Panc1 (cell line): ENCODE results near the gene ARL8A.

Source experiments
- SIN3A ChIP-seq: IDR thresholded peaks from 2 replicates; pipeline ENCODE4 v1.6.1; 2012; ENCODE audit warnings: low read depth, mild to moderate bottlenecking, low read length, moderate library complexity, borderline replicate concordance; ENCODE audit not compliant: insufficient read depth
- TF ChIP-seq, protein P1 (sequence below): fragments of 450-650 bp; IDR thresholded peaks from 2 replicates; pipeline ENCODE4 v1.5.1; 2017; ENCODE audit warnings: mild to moderate bottlenecking

DNA sequence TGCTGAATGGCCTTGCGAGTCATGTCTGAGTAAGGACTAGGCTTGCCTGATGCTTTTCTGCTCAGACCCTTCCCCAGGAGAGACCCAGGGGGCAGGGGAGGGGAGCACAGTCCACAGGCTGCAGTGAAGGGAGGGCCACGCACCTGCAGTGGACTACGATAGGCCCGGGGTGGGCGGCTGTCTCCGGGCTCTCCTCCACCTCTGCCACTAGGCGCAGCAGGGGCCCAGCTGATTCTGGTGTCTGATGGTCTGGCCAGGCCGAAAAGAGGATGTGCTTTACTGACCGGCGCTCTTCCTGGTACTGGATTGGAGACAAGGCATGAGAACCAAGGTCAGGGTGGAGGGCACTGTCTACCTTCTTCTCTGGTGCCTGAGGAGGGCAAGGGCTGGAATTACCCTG, 7.9 kb upstream of the ARL8A start:
- TF ChIP-seq, protein P1, sequence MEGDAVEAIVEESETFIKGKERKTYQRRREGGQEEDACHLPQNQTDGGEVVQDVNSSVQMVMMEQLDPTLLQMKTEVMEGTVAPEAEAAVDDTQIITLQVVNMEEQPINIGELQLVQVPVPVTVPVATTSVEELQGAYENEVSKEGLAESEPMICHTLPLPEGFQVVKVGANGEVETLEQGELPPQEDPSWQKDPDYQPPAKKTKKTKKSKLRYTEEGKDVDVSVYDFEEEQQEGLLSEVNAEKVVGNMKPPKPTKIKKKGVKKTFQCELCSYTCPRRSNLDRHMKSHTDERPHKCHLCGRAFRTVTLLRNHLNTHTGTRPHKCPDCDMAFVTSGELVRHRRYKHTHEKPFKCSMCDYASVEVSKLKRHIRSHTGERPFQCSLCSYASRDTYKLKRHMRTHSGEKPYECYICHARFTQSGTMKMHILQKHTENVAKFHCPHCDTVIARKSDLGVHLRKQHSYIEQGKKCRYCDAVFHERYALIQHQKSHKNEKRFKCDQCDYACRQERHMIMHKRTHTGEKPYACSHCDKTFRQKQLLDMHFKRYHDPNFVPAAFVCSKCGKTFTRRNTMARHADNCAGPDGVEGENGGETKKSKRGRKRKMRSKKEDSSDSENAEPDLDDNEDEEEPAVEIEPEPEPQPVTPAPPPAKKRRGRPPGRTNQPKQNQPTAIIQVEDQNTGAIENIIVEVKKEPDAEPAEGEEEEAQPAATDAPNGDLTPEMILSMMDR: no peak
- TF ChIP-seq SIN3A: no peak
